ENCODE data around the gene USH2A. TPM values are rescaled to one million over a fixed set of nuclear protein-coding genes. Genes with fewer than 3 reads are reported as not detected.

The USH2A gene
- total and polyA plus RNA-seq, 3 donors from 2014 or later: 1.6 to 2.5 (median 1.8) TPM

DNA sequence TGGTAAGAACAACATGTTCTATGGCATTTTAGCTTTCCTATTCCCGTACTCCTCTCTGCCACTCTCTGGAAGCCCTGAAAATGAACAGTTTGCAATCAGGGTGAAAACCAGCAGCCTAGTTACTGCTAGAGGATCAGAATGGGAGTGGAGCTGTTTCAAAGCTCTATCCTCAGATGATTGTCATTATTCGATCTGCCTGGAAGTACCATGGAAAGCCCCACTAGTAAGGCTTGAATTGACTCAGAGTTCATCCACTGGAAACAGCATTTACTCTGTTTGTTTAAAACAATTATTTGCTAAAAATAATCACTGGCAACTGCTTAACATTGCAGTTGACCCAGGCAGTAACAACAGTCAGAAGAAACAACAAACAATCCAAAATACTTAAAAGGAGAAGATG lies 91.2 kb downstream of the USH2A start:
- intact Hi-C loops (cut with DNase I; ENCODE audit: low total_unique reads): no loop called here
- WGBS, 2 donors: 80 to 94% methylated on average over 2 of the region's 2 CpGs

GRCh38 chr1:216331211-216331610 lies 92.0 kb downstream of the USH2A start:
- Histone ChIP-seq H3K4me1 (no peaks in the 10 kb centered on the region), H3K27ac (no peak overlapping the region), H3K4me3 (no peak overlapping the region), H3K27me3 (no peaks in the 10 kb centered on the region), H3K36me3 (ENCODE audit: low read depth, missing control alignments) (no peaks in the 10 kb centered on the region), H3K9me3 (no peaks in the 10 kb centered on the region)
- no peak for DNase-seq
- TF ChIP-seq POLR2A (IDR thresholded peaks at IDR 0.05): no peak
- TF ChIP-seq CTCF (IDR thresholded peaks at IDR 0.05): no peak
- intact Hi-C loops (cut with DNase I; ENCODE audit: low total_unique reads): no loop called here

More for the DNA sequence above, 91.2 kb downstream of the USH2A start:
- no peaks in the 10 kb centered on the region for H3K4me1 ChIP-seq
- H3K36me3 ChIP-seq (ENCODE audit: low read depth, missing control alignments): no peaks in the 10 kb centered on the region
- no peaks in the 10 kb centered on the region for H3K9me3 ChIP-seq
- no peak overlapping the region for H3K27ac ChIP-seq
- H3K27me3 ChIP-seq: no peaks in the 10 kb centered on the region
- DNase-seq: no peak
- no peak for TF ChIP-seq POLR2A (IDR thresholded peaks at IDR 0.05)
- TF ChIP-seq CTCF (IDR thresholded peaks at IDR 0.05): no peak
- no peak overlapping the region for H3K4me3 ChIP-seq

- Histone ChIP-seq H3K4me3 (no peak overlapping the region), H3K9me3 (no peaks in the 10 kb centered on the region), H3K36me3 (ENCODE audit: low read depth, missing control alignments) (no peaks in the 10 kb centered on the region), H3K27ac (no peak overlapping the region), H3K27me3 (no peaks in the 10 kb centered on the region), H3K4me1 (no peaks in the 10 kb centered on the region)
- no peak for TF ChIP-seq POLR2A (IDR thresholded peaks at IDR 0.05)
- intact Hi-C loops (cut with DNase I; ENCODE audit: low total_unique reads): no loop called here
- 76% methylated on average over 2 of the region's 2 CpGs for WGBS, 2 donors
- no peak for DNase-seq
These were observed 93.0 kb downstream of the USH2A start for GRCh38 chr1:216330262-216330661.

GRCh38 chr1:216325946-216326345 lies 97.3 kb downstream of the USH2A start:
- H3K27me3 ChIP-seq: no peaks in the 10 kb centered on the region
- intact Hi-C loops (cut with DNase I; ENCODE audit: low total_unique reads): no loop called here
- no peaks in the 10 kb centered on the region for H3K4me1 ChIP-seq
- H3K36me3 ChIP-seq (ENCODE audit: low read depth, missing control alignments): no peaks in the 10 kb centered on the region
- no peak overlapping the region for H3K4me3 ChIP-seq
- DNase-seq: no peak
- no peak for TF ChIP-seq CTCF (IDR thresholded peaks at IDR 0.05)
- no peak for TF ChIP-seq POLR2A (IDR thresholded peaks at IDR 0.05)
- 77 to 80% methylated on average over 2 of the region's 2 CpGs for WGBS, 2 donors
- H3K27ac ChIP-seq: no peak overlapping the region
- no peaks in the 10 kb centered on the region for H3K9me3 ChIP-seq

DNA sequence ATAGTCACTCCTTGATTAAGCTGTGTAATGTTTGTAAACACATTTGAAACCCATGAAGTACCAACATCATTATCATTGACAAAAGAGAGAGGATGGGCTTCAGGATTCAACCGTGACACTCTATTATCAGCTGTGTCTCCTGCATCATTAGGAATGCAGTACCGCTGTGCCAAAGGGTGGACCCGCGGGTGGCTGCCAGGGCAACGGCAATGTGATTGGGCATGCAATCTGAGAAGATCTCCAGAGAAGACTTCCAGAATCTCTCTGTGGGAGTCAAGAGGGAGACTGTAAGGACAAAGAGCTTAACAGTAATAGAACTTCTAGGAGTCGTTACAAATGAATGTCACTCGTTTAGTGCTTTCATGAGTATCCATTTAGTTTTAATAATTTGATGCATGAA lies 97.9 kb downstream of the USH2A start:
- Histone ChIP-seq H3K27ac (no peak overlapping the region), H3K4me3 (no peak overlapping the region), H3K9me3 (no peaks in the 10 kb centered on the region), H3K36me3 (ENCODE audit: low read depth, missing control alignments) (no peaks in the 10 kb centered on the region), H3K27me3 (no peaks in the 10 kb centered on the region), H3K4me1 (no peaks in the 10 kb centered on the region)
- intact Hi-C loops (cut with DNase I; ENCODE audit: low total_unique reads): no loop called here
- WGBS, 2 donors: 78 to 83% methylated on average over 7 of the region's 7 CpGs
- DNase-seq: no peak
- TF ChIP-seq POLR2A (IDR thresholded peaks at IDR 0.05): no peak
- TF ChIP-seq CTCF (IDR thresholded peaks at IDR 0.05): no peak

Measured in testis (tissue), 3 donors.